ENCODE data around the gene KLF12.

DNA sequence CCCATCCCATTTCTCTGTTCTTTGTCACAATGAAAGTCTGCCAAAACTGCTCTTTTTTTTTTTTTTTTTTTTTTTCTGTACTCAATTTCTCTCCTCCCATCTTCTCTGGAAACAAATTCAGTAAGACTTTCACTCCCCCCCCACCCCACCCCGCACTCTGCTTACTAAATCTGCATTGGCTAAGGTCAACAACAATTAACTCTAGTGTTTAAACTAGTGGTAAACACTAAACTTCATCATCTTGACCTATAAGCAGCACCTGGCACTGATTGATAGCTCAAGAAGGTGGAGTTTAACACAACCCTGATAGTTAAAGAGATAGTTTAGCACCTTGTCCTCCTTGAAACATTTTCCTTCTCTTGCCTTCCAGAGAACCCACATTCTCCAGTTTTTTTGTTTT, 14.1 kb upstream of the KLF12 start:
- TF ChIP-seq EZH2 (IDR thresholded peaks at IDR 0.05; ENCODE audit: borderline replicate concordance, low read depth, low read length, severe bottlenecking) = no peak
- TF ChIP-seq, protein P1, sequence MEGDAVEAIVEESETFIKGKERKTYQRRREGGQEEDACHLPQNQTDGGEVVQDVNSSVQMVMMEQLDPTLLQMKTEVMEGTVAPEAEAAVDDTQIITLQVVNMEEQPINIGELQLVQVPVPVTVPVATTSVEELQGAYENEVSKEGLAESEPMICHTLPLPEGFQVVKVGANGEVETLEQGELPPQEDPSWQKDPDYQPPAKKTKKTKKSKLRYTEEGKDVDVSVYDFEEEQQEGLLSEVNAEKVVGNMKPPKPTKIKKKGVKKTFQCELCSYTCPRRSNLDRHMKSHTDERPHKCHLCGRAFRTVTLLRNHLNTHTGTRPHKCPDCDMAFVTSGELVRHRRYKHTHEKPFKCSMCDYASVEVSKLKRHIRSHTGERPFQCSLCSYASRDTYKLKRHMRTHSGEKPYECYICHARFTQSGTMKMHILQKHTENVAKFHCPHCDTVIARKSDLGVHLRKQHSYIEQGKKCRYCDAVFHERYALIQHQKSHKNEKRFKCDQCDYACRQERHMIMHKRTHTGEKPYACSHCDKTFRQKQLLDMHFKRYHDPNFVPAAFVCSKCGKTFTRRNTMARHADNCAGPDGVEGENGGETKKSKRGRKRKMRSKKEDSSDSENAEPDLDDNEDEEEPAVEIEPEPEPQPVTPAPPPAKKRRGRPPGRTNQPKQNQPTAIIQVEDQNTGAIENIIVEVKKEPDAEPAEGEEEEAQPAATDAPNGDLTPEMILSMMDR (IDR thresholded peaks at IDR 0.05; ENCODE audit: borderline replicate concordance, extremely low read depth, low read length, poor library complexity, severe bottlenecking) = no peak
